LNCAP (cell line): Measurements from ENCODE around the gene HS6ST2.

Experiments
- CTCF ChIP-seq: fragments of 450-650 bp; IDR thresholded peaks from 2 replicates; pipeline ENCODE4 v1.5.1; 2017; ENCODE audit warnings: mild to moderate bottlenecking

The HS6ST2 gene

GRCh38 chrX:132602701-132603100 is 355.7 kb downstream of the HS6ST2 start:
- no peak for TF ChIP-seq CTCF

GRCh38 chrX:132594999-132595398 is 363.4 kb downstream of the HS6ST2 start:
- no peak for TF ChIP-seq CTCF

GRCh38 chrX:132594129-132594528 is 364.3 kb downstream of the HS6ST2 start:
- TF ChIP-seq CTCF, result no peak

GRCh38 chrX:132592880-132593279 is 365.5 kb downstream of the HS6ST2 start:
- peak; percentile 42; the same call in 1 of the 2 replicates for TF ChIP-seq CTCF

- no peak for TF ChIP-seq CTCF
These were observed 366.6 kb downstream of the HS6ST2 start for GRCh38 chrX:132591719-132592275.

GRCh38 chrX:132590350-132591026 is 367.9 kb downstream of the HS6ST2 start:
- no peak for TF ChIP-seq CTCF

- no peak for TF ChIP-seq CTCF
These were observed 373.5 kb downstream of the HS6ST2 start for GRCh38 chrX:132584936-132585335.
